Stomach smooth muscle (tissue), 2 donors: Measurements from ENCODE around the gene TIMP2.
A peak's percentile ranks its signal among the peaks of the same experiment; 100 is the strongest.

ENCODE experiments used
- H3K27ac ChIP-seq: one replicate; pipeline ENCODE4 v1.7.0; 2013; ENCODE audit warnings: mild to moderate bottlenecking, low read length, inconsistent platforms
- H3K27me3 ChIP-seq, 2 donors: one replicate each; pipeline ENCODE4 v1.7.0; 2013; ENCODE audit warnings: low read length in 2 of 2; ENCODE audit not compliant: insufficient read depth in 2 of 2, control insufficient read depth in 1 of 2
- H3K36me3 ChIP-seq, 2 donors: one replicate each; pipeline ENCODE4 v1.7.0; 2013; ENCODE audit warnings: low read length in 2 of 2; ENCODE audit not compliant: control insufficient read depth in 2 of 2, insufficient read depth in 2 of 2
- H3K4me1 ChIP-seq: one replicate; pipeline ENCODE4 v1.7.0; 2013; ENCODE audit warnings: low read length; ENCODE audit not compliant: control insufficient read depth, insufficient read depth
- H3K4me3 ChIP-seq, 2 donors: one replicate each; pipeline ENCODE4 v1.7.0; 2013; ENCODE audit warnings: low read length in 2 of 2
- H3K9ac ChIP-seq, 2 donors: one replicate each; pipeline ENCODE4 v1.7.0; 2013; ENCODE audit warnings: low read length in 2 of 2, mild to moderate bottlenecking in 1 of 2
- H3K9me3 ChIP-seq, 2 donors: one replicate each; pipeline ENCODE4 v1.7.0; 2013; ENCODE audit warnings: low read length in 2 of 2; ENCODE audit not compliant: control insufficient read depth in 2 of 2
- donor health status: healthy.
- donor health status: Pancreatic carcinoma.

TIMP2 gene

GRCh38 chr17:78862073-78863023 is 62.8 kb downstream of the TIMP2 start:
- peaks cover 5 to 9% of the 10 kb centered on the region in 2 donors for H3K36me3 ChIP-seq
- H3K4me1 ChIP-seq: peaks cover 26% of the 10 kb centered on the region
- peak overlapping the region; percentile 49 to 62 for H3K9ac ChIP-seq

GRCh38 chr17:78861229-78861628 is 64.0 kb downstream of the TIMP2 start:
- Histone ChIP-seq H3K27ac (peak overlapping the region; percentile 74), H3K9me3 (no peaks in the 10 kb centered on the region), H3K4me3 (no peak overlapping the region), H3K4me1 (peaks cover 15% of the 10 kb centered on the region), H3K36me3 (peaks cover 12 to 15% of the 10 kb centered on the region in 2 donors), H3K9ac (no peak overlapping the region), H3K27me3 (no peaks in the 10 kb centered on the region)

More at GRCh38 chr17:78862073-78863023, 62.8 kb downstream of the TIMP2 start:
- Histone ChIP-seq H3K27ac (peak overlapping the region; percentile 74), H3K4me3 (peak overlapping the region in 1 of 2 donors; percentile 44), H3K27me3 (no peaks in the 10 kb centered on the region), H3K9me3 (no peaks in the 10 kb centered on the region)

GRCh38 chr17:78859051-78859450 is 66.1 kb downstream of the TIMP2 start:
- Histone ChIP-seq H3K27ac (no peak overlapping the region), H3K9ac (no peak overlapping the region), H3K4me3 (no peak overlapping the region), H3K36me3 (peaks cover 23 to 29% of the 10 kb centered on the region in 2 donors), H3K27me3 (no peaks in the 10 kb centered on the region), H3K4me1 (peaks cover 10% of the 10 kb centered on the region), H3K9me3 (no peaks in the 10 kb centered on the region)

GRCh38 chr17:78857266-78857665 is 67.9 kb downstream of the TIMP2 start:
- H3K36me3 ChIP-seq: peaks cover 24 to 31% of the 10 kb centered on the region in 2 donors
- no peak overlapping the region for H3K4me3 ChIP-seq
- H3K9ac ChIP-seq: no peak overlapping the region
- H3K27ac ChIP-seq: no peak overlapping the region
- H3K9me3 ChIP-seq: no peaks in the 10 kb centered on the region
- peaks cover 5% of the 10 kb centered on the region for H3K4me1 ChIP-seq
- H3K27me3 ChIP-seq: no peaks in the 10 kb centered on the region

GRCh38 chr17:78855561-78856165 is 69.5 kb downstream of the TIMP2 start:
- Histone ChIP-seq H3K4me3 (no peak overlapping the region), H3K4me1 (peaks cover 2% of the 10 kb centered on the region)

GRCh38 chr17:78854508-78854907 is 70.7 kb downstream of the TIMP2 start:
- Histone ChIP-seq H3K4me3 (no peak overlapping the region), H3K36me3 (peaks cover 21 to 29% of the 10 kb centered on the region in 2 donors), H3K9me3 (no peaks in the 10 kb centered on the region), H3K27me3 (no peaks in the 10 kb centered on the region), H3K27ac (no peak overlapping the region), H3K4me1 (peaks cover 2% of the 10 kb centered on the region), H3K9ac (no peak overlapping the region)

More at GRCh38 chr17:78855561-78856165, 69.5 kb downstream of the TIMP2 start:
- Histone ChIP-seq H3K9me3 (no peaks in the 10 kb centered on the region), H3K9ac (no peak overlapping the region), H3K27me3 (no peaks in the 10 kb centered on the region), H3K36me3 (peaks cover 24 to 34% of the 10 kb centered on the region in 2 donors), H3K27ac (no peak overlapping the region)

GRCh38 chr17:78853926-78854394 is 71.2 kb downstream of the TIMP2 start:
- Histone ChIP-seq H3K27ac (no peak overlapping the region), H3K36me3 (peaks cover 21 to 29% of the 10 kb centered on the region in 2 donors), H3K4me3 (no peak overlapping the region), H3K27me3 (no peaks in the 10 kb centered on the region), H3K9me3 (no peaks in the 10 kb centered on the region), H3K4me1 (peaks cover 2% of the 10 kb centered on the region), H3K9ac (no peak overlapping the region)

GRCh38 chr17:78852709-78853121 is 72.5 kb downstream of the TIMP2 start:
- H3K9me3 ChIP-seq: no peaks in the 10 kb centered on the region
- no peak overlapping the region for H3K4me3 ChIP-seq
- H3K36me3 ChIP-seq: peaks cover 21 to 29% of the 10 kb centered on the region in 2 donors
- H3K4me1 ChIP-seq: peaks cover 2% of the 10 kb centered on the region
- H3K9ac ChIP-seq: no peak overlapping the region
- H3K27me3 ChIP-seq: no peaks in the 10 kb centered on the region
- H3K27ac ChIP-seq: no peak overlapping the region

GRCh38 chr17:78849026-78849425 is 76.2 kb downstream of the TIMP2 start:
- H3K4me1 ChIP-seq: no peaks in the 10 kb centered on the region
- peaks cover under 1 to 6% of the 10 kb centered on the region in 2 donors for H3K36me3 ChIP-seq
- no peak overlapping the region for H3K9ac ChIP-seq
- no peaks in the 10 kb centered on the region for H3K9me3 ChIP-seq
- H3K27me3 ChIP-seq: no peaks in the 10 kb centered on the region
- no peak overlapping the region for H3K4me3 ChIP-seq
- H3K27ac ChIP-seq: no peak overlapping the region

- H3K4me1 ChIP-seq: peaks cover 3% of the 10 kb centered on the region
- H3K9me3 ChIP-seq: no peaks in the 10 kb centered on the region
- H3K27ac ChIP-seq: no peak overlapping the region
- no peaks in the 10 kb centered on the region for H3K27me3 ChIP-seq
- H3K4me3 ChIP-seq: no peak overlapping the region
- H3K9ac ChIP-seq: no peak overlapping the region
- peaks cover 0 to 3% of the 10 kb centered on the region in 2 donors for H3K36me3 ChIP-seq
Observed at GRCh38 chr17:78847052-78847451, 78.1 kb downstream of the TIMP2 start.
